ENCODE results near the gene SLC2A14.
A peak's percentile ranks its signal among the peaks of the same experiment; 100 is the strongest.
"Not testable (repeated sequence)": the region's sequence is repeated elsewhere in the genome, so short reads cannot be mapped to it uniquely, and the experiment has no call there.

The SLC2A14 gene

GRCh38 chr12:7872566-7873319 is at the start of gene SLC2A14:
Gene SLC2A14 (minus strand): TSS chr12:7872915. CDS start chr12:7869880, 3,035 bp downstream.
- no peak for DNase-seq

DNA sequence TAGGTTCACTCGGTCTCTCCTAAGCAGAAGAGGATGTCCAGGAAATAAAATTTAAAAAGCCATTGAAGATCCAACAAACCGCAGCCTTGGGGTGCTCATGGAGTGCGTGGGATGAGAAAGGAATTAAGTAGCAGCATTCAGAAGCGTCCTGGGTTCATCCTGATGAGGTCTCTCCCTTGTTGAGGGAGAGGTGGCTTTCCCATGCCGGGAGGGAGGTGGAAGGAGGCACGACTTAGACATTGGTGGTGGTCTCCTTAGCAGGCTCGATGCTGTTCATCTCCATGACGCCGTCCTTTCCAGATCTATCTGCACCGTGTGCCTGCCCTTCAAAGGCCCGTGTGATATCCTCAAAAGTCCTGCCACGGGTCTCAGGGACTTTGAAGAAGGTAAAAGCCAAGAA is 48.5 kb upstream of the SLC2A14 start:
- not testable (repeated sequence) for DNase-seq

GRCh38 chr12:7918268-7918590 is 45.5 kb upstream of the SLC2A14 start:
- not testable (repeated sequence) for DNase-seq

GRCh38 chr12:7917392-7918267 is 44.9 kb upstream of the SLC2A14 start:
- no peak for DNase-seq

DNA sequence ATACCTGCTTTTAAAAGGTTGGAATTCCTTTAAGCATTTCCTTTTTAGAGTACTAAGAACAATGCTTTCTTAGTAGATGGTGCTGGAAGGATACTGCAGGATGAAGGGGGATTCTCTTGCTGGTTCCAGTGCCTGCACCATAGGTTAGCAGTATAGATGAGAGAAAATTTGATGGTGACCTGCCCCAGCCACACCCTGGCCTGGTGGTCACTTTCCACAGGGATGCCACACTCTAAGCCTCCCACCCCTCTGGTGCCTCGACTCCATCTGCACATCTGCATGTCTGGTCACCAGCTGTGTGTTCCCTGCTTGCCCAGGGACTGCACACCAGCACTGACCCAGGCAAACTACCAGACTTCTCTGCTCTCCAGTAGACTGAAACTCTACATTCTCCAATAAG is 44.2 kb upstream of the SLC2A14 start:
- DNase-seq = no peak

- no peak for DNase-seq
Measured at GRCh38 chr12:7915661-7916403, 43.1 kb upstream of the SLC2A14 start.

- not testable (repeated sequence) for DNase-seq
Measured at GRCh38 chr12:7910106-7910505, 37.4 kb upstream of the SLC2A14 start.

DNA sequence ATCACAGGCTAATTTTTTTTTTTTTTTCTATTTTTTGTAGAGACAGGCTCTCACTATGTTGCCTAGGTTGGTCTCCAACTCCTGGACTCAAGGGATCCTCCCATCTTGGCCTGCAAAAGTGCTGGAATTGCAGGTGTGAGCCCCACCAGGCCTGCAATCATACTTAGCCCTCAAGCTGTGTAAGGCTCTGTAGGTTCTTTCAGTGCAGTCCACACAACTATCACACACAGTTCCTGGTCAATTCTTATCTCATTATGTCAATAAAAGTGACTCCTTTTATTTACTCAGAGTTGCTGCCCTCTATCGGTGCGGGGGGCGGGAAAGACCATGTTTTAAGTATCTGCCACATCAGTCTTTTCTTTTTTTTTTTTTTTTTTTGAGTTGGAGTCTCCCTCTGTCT is 34.3 kb upstream of the SLC2A14 start:
- no peak for DNase-seq

GRCh38 chr12:7906303-7906702 is 33.6 kb upstream of the SLC2A14 start:
- DNase-seq = not testable (repeated sequence)

DNA sequence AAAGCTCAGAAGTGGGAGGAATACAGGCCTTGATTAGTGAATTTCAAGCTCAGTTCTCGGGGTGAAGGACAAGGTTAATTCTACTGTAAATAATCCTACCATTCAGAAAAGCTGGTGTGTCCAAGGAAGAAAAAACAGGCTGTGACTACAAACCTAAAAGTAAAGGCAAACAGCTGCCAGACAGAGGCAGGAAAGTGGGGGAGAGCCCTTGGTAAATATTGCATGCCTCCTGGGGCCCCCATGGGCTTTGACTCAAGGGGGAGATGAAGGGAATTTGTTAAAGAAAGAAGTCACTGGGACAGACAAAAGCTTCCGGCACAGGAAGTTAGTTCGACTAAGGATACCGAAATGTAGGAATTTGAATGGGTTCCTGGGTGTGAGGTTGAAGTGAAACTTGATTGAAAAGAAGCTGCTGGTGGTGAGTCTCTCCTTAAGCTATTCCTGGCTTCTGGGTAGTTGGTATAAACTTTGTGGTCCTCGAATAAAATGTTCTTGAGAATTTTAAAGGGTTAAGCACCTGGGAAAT is 32.9 kb upstream of the SLC2A14 start:
- DNase-seq = not testable (repeated sequence)

DNA sequence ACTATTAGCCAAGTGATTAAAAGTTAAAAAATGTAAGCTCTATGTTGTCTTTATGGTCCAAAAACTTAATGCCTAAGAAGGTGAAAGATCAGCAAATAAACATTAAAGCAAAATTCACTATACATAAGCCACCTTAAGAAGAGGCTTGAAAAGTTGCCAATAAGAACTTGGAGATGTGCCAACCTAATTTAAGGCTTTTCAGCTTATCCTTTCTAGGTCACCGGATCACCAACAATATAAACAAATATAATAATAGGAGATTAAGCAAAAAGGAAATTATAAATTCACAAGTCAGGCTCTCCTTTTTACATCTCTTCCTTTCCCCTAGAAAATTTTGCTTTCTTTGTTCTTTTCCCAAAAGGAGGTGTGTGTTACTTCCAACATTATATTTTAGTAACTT is 32.4 kb upstream of the SLC2A14 start:
- peak; percentile 17 for DNase-seq

- DNase-seq = not testable (repeated sequence)
Measured at GRCh38 chr12:7902416-7902815, 29.7 kb upstream of the SLC2A14 start.

DNA sequence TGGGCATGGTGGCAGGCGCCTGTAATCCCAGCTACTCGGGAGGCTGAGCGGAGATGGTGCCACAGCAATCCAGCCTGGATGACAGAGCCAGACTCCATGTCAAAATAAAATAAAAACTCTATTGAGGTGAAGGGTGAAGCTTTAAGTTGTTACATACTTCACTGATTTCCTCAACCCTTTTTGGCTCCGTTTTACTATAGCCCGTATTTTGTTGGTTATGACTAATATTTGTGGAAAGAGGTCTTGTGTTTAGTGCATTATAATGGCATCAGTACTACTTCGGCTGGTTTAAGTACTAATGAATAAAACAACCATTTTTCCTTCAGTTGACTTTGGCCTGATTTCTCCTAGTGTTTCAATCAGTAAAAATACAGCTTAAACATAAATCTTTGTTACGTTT is 27.0 kb upstream of the SLC2A14 start:
- no peak for DNase-seq

GRCh38 chr12:7896726-7897125 is 24.0 kb upstream of the SLC2A14 start:
- not testable (repeated sequence) for DNase-seq

GRCh38 chr12:7892186-7892980 is 19.7 kb upstream of the SLC2A14 start:
- no peak for DNase-seq

GRCh38 chr12:7884689-7885088 is 12.0 kb upstream of the SLC2A14 start:
- DNase-seq = no peak

GRCh38 chr12:7881736-7882120 is 9.0 kb upstream of the SLC2A14 start:
- DNase-seq = not testable (repeated sequence)

- DNase-seq = not testable (repeated sequence)
Measured at GRCh38 chr12:7880952-7881735, 8.4 kb upstream of the SLC2A14 start.

- no peak for DNase-seq
Measured at GRCh38 chr12:7879246-7879645, 6.5 kb upstream of the SLC2A14 start.

- DNase-seq = no peak
Measured at GRCh38 chr12:7877420-7877819, 4.7 kb upstream of the SLC2A14 start.

DNA sequence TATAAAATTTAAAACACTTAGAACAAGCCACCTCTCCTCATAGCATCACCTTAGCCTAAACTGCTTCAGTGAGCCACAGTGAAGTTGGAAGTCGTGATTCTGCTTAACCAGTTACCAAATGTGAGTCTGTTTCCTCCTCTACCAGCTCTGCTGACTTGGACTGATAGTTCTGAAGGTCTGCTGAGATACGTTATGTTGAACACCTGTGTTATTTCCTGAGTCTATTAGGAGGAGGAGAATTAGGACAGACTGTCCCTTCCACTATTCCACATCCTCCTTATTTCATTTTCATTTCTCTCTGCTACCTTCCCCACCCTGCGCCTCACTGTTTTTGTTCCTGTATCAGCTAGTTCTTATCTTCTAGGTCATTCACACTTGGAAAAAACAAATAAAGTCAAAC is 2.4 kb downstream of the SLC2A14 start:
- DNase-seq = no peak
